ENCODE measurements around the gene LZTS3. TPM values are rescaled to one million over a fixed set of nuclear protein-coding genes. Genes with fewer than 3 reads are reported as not detected.

The LZTS3 gene
- total and polyA plus RNA-seq, 10 of the 15 experiments (the other 5 are each of a cell fraction or from before 2014, with no cell fraction given): 0.03 to 0.90 (median 0.22) TPM

- TF ChIP-seq ELK1 (IDR thresholded peaks at IDR 0.05; ENCODE audit: low read depth, low read length) (no peak), TCF12 (IDR thresholded peaks at IDR 0.05; ENCODE audit: low read depth, low read length) (no peak), CHD2 (IDR thresholded peaks at IDR 0.05; ENCODE audit: borderline replicate concordance, low read depth, low read length) (peak; percentile 14; the same call in 1 of the 2 replicates), MAX (IDR thresholded peaks at IDR 0.05; ENCODE audit: low read depth, low read length) (0 out of 2 replicates have a peak, but pooled peaks have one; percentile 10), NR2F1 (conservative IDR thresholded peaks at IDR 0.05) (peak; percentile 63), GATAD2B (conservative IDR thresholded peaks at IDR 0.05; ENCODE audit: low read depth) (no peak; the same call in 1 of the 2 replicates), HDAC6 (IDR thresholded peaks at IDR 0.05; ENCODE audit: unreplicated experiment) (no peak), IKZF1 (conservative IDR thresholded peaks at IDR 0.05) (no peak), ZNF622 (IDR thresholded peaks at IDR 0.05) (no peak), CBX3 (IDR thresholded peaks at IDR 0.05; ENCODE audit: borderline replicate concordance, low read depth) (no peak), MEF2B (IDR thresholded peaks at IDR 0.05; ENCODE audit: partially characterized antibody, poor library complexity, severe bottlenecking) (no peak), MYB (IDR thresholded peaks at IDR 0.05; ENCODE audit: borderline replicate concordance, low read depth, low read length) (no peak), MEF2A (IDR thresholded peaks at IDR 0.05; ENCODE audit: insufficient read depth, low read depth, low read length) (no peak), HSF1 (IDR thresholded peaks at IDR 0.05; ENCODE audit: low read depth, low read length) (no peak), SPI1 (IDR thresholded peaks at IDR 0.05; ENCODE audit: borderline replicate concordance, insufficient read depth, low read depth, low read length) (no peak), RAD51 (IDR thresholded peaks at IDR 0.05) (no peak), ETV6 (conservative IDR thresholded peaks at IDR 0.05 in 1 of 2, IDR thresholded peaks at IDR 0.05 in 1 of 2; ENCODE audit: borderline replicate concordance in 1 of 2, low read depth in 1 of 2) (no peak), SMC3 (IDR thresholded peaks at IDR 0.05; ENCODE audit: borderline replicate concordance, low read length) (no peak), ESRRA (IDR thresholded peaks at IDR 0.05; ENCODE audit: low read length) (no peak), DPF2 (IDR thresholded peaks at IDR 0.05) (peak; percentile 85)
- TF ChIP-seq, protein P1, sequence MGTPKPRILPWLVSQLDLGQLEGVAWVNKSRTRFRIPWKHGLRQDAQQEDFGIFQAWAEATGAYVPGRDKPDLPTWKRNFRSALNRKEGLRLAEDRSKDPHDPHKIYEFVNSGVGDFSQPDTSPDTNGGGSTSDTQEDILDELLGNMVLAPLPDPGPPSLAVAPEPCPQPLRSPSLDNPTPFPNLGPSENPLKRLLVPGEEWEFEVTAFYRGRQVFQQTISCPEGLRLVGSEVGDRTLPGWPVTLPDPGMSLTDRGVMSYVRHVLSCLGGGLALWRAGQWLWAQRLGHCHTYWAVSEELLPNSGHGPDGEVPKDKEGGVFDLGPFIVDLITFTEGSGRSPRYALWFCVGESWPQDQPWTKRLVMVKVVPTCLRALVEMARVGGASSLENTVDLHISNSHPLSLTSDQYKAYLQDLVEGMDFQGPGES (IDR thresholded peaks at IDR 0.05): no peak
- TF ChIP-seq, protein P2, sequence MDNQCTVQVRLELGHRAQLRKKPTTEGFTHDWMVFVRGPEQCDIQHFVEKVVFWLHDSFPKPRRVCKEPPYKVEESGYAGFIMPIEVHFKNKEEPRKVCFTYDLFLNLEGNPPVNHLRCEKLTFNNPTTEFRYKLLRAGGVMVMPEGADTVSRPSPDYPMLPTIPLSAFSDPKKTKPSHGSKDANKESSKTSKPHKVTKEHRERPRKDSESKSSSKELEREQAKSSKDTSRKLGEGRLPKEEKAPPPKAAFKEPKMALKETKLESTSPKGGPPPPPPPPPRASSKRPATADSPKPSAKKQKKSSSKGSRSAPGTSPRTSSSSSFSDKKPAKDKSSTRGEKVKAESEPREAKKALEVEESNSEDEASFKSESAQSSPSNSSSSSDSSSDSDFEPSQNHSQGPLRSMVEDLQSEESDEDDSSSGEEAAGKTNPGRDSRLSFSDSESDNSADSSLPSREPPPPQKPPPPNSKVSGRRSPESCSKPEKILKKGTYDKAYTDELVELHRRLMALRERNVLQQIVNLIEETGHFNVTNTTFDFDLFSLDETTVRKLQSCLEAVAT (IDR thresholded peaks at IDR 0.05): no peak
- TF ChIP-seq, protein P3, sequence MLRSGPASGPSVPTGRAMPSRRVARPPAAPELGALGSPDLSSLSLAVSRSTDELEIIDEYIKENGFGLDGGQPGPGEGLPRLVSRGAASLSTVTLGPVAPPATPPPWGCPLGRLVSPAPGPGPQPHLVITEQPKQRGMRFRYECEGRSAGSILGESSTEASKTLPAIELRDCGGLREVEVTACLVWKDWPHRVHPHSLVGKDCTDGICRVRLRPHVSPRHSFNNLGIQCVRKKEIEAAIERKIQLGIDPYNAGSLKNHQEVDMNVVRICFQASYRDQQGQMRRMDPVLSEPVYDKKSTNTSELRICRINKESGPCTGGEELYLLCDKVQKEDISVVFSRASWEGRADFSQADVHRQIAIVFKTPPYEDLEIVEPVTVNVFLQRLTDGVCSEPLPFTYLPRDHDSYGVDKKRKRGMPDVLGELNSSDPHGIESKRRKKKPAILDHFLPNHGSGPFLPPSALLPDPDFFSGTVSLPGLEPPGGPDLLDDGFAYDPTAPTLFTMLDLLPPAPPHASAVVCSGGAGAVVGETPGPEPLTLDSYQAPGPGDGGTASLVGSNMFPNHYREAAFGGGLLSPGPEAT (IDR thresholded peaks at IDR 0.05; ENCODE audit: low read depth): no peak
These were observed at the start of gene LZTS3 (continued) for GRCh38 chr20:3172933-3173609.
